Mesenchymal stem cell (in vitro differentiated cells and primary cell): ENCODE results near the gene WDR59.

ENCODE experiments used
- DNase-seq: peaks from one replicate; pipeline ENCODE4 v3.0.0-alpha.2; 2013
- H2AFZ ChIP-seq: one replicate; pipeline ENCODE4 v1.6.1; 2013; ENCODE audit warnings: low read depth, mild to moderate bottlenecking, control low read depth, inconsistent platforms, low read length, moderate library complexity
- H2AK5ac ChIP-seq: 2 replicates; pipeline ENCODE4 v1.6.1; 2013; ENCODE audit warnings: low read length, moderate library complexity, mild to moderate bottlenecking, inconsistent platforms; ENCODE audit not compliant: severe bottlenecking
- H2BK120ac ChIP-seq: one replicate; pipeline ENCODE4 v1.6.1; 2013; ENCODE audit warnings: low read depth, mild to moderate bottlenecking, inconsistent platforms, low read length, moderate library complexity
- H2BK12ac ChIP-seq, 2 experiments: one replicate each; pipeline ENCODE4 v1.6.1; 2013; ENCODE audit warnings: inconsistent platforms in 2 of 2, low read length in 2 of 2, mild to moderate bottlenecking in 2 of 2, moderate library complexity in 2 of 2, control low read depth in 1 of 2
- H2BK15ac ChIP-seq: one replicate; pipeline ENCODE4 v1.6.1; 2013; ENCODE audit warnings: mild to moderate bottlenecking, low read depth, inconsistent platforms; ENCODE audit not compliant: poor library complexity, severe bottlenecking
- H2BK5ac ChIP-seq: 2 replicates; pipeline ENCODE4 v1.6.1; 2013; ENCODE audit warnings: low read depth, mild to moderate bottlenecking, low read length, control low read depth, inconsistent platforms; ENCODE audit not compliant: poor library complexity, severe bottlenecking
- H3K14ac ChIP-seq, 2 experiments: one replicate each; pipeline ENCODE4 v1.6.1; 2013; ENCODE audit warnings: inconsistent platforms in 2 of 2, low read length in 2 of 2, control low read depth in 1 of 2, mild to moderate bottlenecking in 1 of 2, moderate library complexity in 1 of 2
- H3K18ac ChIP-seq, 2 experiments: one replicate each; pipeline ENCODE4 v1.6.1; 2013; ENCODE audit warnings: inconsistent platforms in 2 of 2, low read length in 2 of 2, control low read depth in 1 of 2, low read depth in 1 of 2, mild to moderate bottlenecking in 1 of 2
- H3K23ac ChIP-seq, 2 experiments: one replicate each; pipeline ENCODE4 v1.6.1; 2013; ENCODE audit warnings: inconsistent platforms in 2 of 2, low read length in 2 of 2, mild to moderate bottlenecking in 2 of 2, moderate library complexity in 2 of 2, control low read depth in 1 of 2
- H3K27ac ChIP-seq: 2 replicates; pipeline ENCODE4 v1.5.1; 2013; ENCODE audit warnings: mild to moderate bottlenecking, moderate library complexity, low read length, control low read depth, inconsistent platforms; ENCODE audit not compliant: poor library complexity, severe bottlenecking
- H3K27me3 ChIP-seq, 2 experiments: 2 replicates each; pipeline versions ENCODE4 v1.6.1 to v1.7.0; 2013; ENCODE audit warnings: low read length in 2 of 2, mild to moderate bottlenecking in 2 of 2, moderate library complexity in 2 of 2, control low read depth in 1 of 2, inconsistent platforms in 1 of 2; ENCODE audit not compliant: control insufficient read depth in 1 of 2, insufficient read depth in 1 of 2
- H3K36me3 ChIP-seq, 2 experiments: 2 replicates each; pipeline versions ENCODE4 v1.6.1 to v1.7.0; 2013; ENCODE audit warnings: low read length in 2 of 2, control low read depth in 1 of 2, inconsistent platforms in 1 of 2, low read depth in 1 of 2, mild to moderate bottlenecking in 1 of 2; ENCODE audit not compliant: insufficient read depth in 2 of 2, control insufficient read depth in 1 of 2
- H3K4ac ChIP-seq, 2 experiments: one replicate each; pipeline ENCODE4 v1.6.1; 2013; ENCODE audit warnings: inconsistent platforms in 2 of 2, low read length in 2 of 2, mild to moderate bottlenecking in 2 of 2, moderate library complexity in 2 of 2, control low read depth in 1 of 2, low read depth in 1 of 2
- H3K4me1 ChIP-seq: 2 replicates; pipeline ENCODE4 v1.6.1; 2013; ENCODE audit warnings: low read depth, low read length, control low read depth; ENCODE audit not compliant: control insufficient read depth, insufficient read depth
- H3K4me2 ChIP-seq: 2 replicates; pipeline ENCODE4 v1.6.1; 2013; ENCODE audit warnings: low read length, mild to moderate bottlenecking, inconsistent platforms; ENCODE audit not compliant: poor library complexity, severe bottlenecking
- H3K4me3 ChIP-seq, 2 experiments: 2 replicates each; pipeline versions ENCODE4 v1.5.1 to v1.7.0; 2013; ENCODE audit warnings: low read length in 2 of 2, mild to moderate bottlenecking in 2 of 2, control low read depth in 1 of 2, low read depth in 1 of 2; ENCODE audit not compliant: insufficient read depth in 1 of 2
- H3K79me1 ChIP-seq: replicated peaks from 2 replicates; pipeline ENCODE4 v1.6.1; 2013; ENCODE audit warnings: mild to moderate bottlenecking, control low read depth, low read length, inconsistent platforms; ENCODE audit not compliant: poor library complexity, severe bottlenecking
- H3K9ac ChIP-seq: 2 replicates; pipeline ENCODE4 v1.7.0; 2013; ENCODE audit warnings: mild to moderate bottlenecking, low read length, moderate library complexity
- H3K9me3 ChIP-seq: 2 replicates; pipeline ENCODE4 v1.7.0; 2013; ENCODE audit warnings: mild to moderate bottlenecking, low read length; ENCODE audit not compliant: control insufficient read depth
- H4K8ac ChIP-seq: one replicate; pipeline ENCODE4 v1.6.1; 2013; ENCODE audit warnings: inconsistent platforms, mild to moderate bottlenecking, low read length, moderate library complexity
- H4K91ac ChIP-seq: one replicate; pipeline ENCODE4 v1.6.1; 2013; ENCODE audit warnings: mild to moderate bottlenecking, low read length, inconsistent platforms
- WGBS: methylation state at CpG from one replicate; pipeline ENCODE4 v1.1.7; 2013; ENCODE audit warnings: mixed read lengths; 5-methylcytosine and 5-hydroxymethylcytosine counted together

WDR59 gene

GRCh38 chr16:74841469-74841868, 143.5 kb downstream of the WDR59 start:
- H3K23ac ChIP-seq = no peak overlapping the region
- no peak for DNase-seq
- no peak overlapping the region for H2BK12ac ChIP-seq
- H3K4me2 ChIP-seq = no peak overlapping the region
- H3K9ac ChIP-seq = no peak overlapping the region
- no peak overlapping the region for H4K8ac ChIP-seq
- no peak overlapping the region for H2AFZ ChIP-seq
- no peak overlapping the region for H2BK120ac ChIP-seq
- WGBS = 85% methylated on average over 2 of the region's 2 CpGs
- no peaks in the 10 kb centered on the region for H3K9me3 ChIP-seq
- peaks cover 0 to 22% of the 10 kb centered on the region in 2 experiments for H3K27me3 ChIP-seq
- no peaks in the 10 kb centered on the region for H3K79me1 ChIP-seq
- H3K4me1 ChIP-seq = no peaks in the 10 kb centered on the region
- H3K4ac ChIP-seq = no peak overlapping the region
- H3K36me3 ChIP-seq = no peaks in the 10 kb centered on the region
- no peak overlapping the region for H2AK5ac ChIP-seq
- no peak overlapping the region for H2BK15ac ChIP-seq
- no peak overlapping the region for H3K18ac ChIP-seq
- no peak overlapping the region for H3K27ac ChIP-seq
- H3K14ac ChIP-seq = no peak overlapping the region
- H3K4me3 ChIP-seq = no peak overlapping the region
- no peak overlapping the region for H2BK5ac ChIP-seq
- no peak overlapping the region for H4K91ac ChIP-seq

- Histone ChIP-seq H4K91ac (no peak overlapping the region), H2AK5ac (no peak overlapping the region), H4K8ac (no peak overlapping the region), H2BK5ac (no peak overlapping the region), H2BK12ac (no peak overlapping the region), H3K4ac (no peak overlapping the region), H3K4me3 (no peak overlapping the region), H3K4me1 (no peaks in the 10 kb centered on the region), H3K4me2 (no peak overlapping the region), H3K18ac (peak overlapping the region in 1 of 2 experiments; percentile 24), H3K27ac (peak overlapping the region; percentile 35), H3K9me3 (no peaks in the 10 kb centered on the region), H3K14ac (no peak overlapping the region), H2BK15ac (no peak overlapping the region), H2AFZ (no peak overlapping the region), H3K23ac (no peak overlapping the region), H3K36me3 (no peaks in the 10 kb centered on the region), H3K27me3 (peaks cover 0 to 17% of the 10 kb centered on the region in 2 experiments), H3K79me1 (no peaks in the 10 kb centered on the region), H2BK120ac (no peak overlapping the region), H3K9ac (no peak overlapping the region)
- 84% methylated on average over 4 of the region's 4 CpGs for WGBS
- DNase-seq = no peak
These were observed 147.9 kb downstream of the WDR59 start for GRCh38 chr16:74837056-74837455.

GRCh38 chr16:74836111-74836671, 148.7 kb downstream of the WDR59 start:
- H3K79me1 ChIP-seq = no peaks in the 10 kb centered on the region
- H3K18ac ChIP-seq = no peak overlapping the region
- no peaks in the 10 kb centered on the region for H3K36me3 ChIP-seq
- H3K27ac ChIP-seq = no peak overlapping the region
- no peak overlapping the region for H4K8ac ChIP-seq
- no peak overlapping the region for H2BK15ac ChIP-seq
- H3K14ac ChIP-seq = no peak overlapping the region
- H2AFZ ChIP-seq = no peak overlapping the region
- H3K9ac ChIP-seq = no peak overlapping the region
- H2AK5ac ChIP-seq = no peak overlapping the region
- no peak overlapping the region for H3K4me2 ChIP-seq
- 82% methylated on average over 7 of the region's 8 CpGs for WGBS
- H3K4ac ChIP-seq = no peak overlapping the region
- no peak overlapping the region for H3K23ac ChIP-seq
- no peak overlapping the region for H2BK5ac ChIP-seq
- H3K27me3 ChIP-seq = peaks cover 0 to 17% of the 10 kb centered on the region in 2 experiments
- H2BK12ac ChIP-seq = no peak overlapping the region
- H2BK120ac ChIP-seq = no peak overlapping the region
- no peak for DNase-seq
- no peak overlapping the region for H3K4me3 ChIP-seq
- H3K4me1 ChIP-seq = no peaks in the 10 kb centered on the region
- no peak overlapping the region for H4K91ac ChIP-seq
- H3K9me3 ChIP-seq = no peaks in the 10 kb centered on the region

- Histone ChIP-seq H3K18ac (no peak overlapping the region), H3K79me1 (no peaks in the 10 kb centered on the region), H3K27me3 (peaks cover 3 to 20% of the 10 kb centered on the region in 2 experiments), H3K4me3 (no peak overlapping the region), H2AFZ (no peak overlapping the region), H2BK5ac (no peak overlapping the region), H2BK12ac (no peak overlapping the region), H4K8ac (no peak overlapping the region), H2BK120ac (no peak overlapping the region), H3K4me1 (no peaks in the 10 kb centered on the region), H3K14ac (no peak overlapping the region), H4K91ac (no peak overlapping the region), H3K4ac (no peak overlapping the region), H3K9ac (no peak overlapping the region), H3K27ac (no peak overlapping the region), H3K4me2 (no peak overlapping the region), H3K9me3 (peaks cover 17% of the 10 kb centered on the region), H2BK15ac (no peak overlapping the region), H2AK5ac (no peak overlapping the region), H3K23ac (no peak overlapping the region), H3K36me3 (no peaks in the 10 kb centered on the region)
- no peak for DNase-seq
- 58% methylated on average over 3 of the region's 5 CpGs for WGBS
These were observed 152.7 kb downstream of the WDR59 start for GRCh38 chr16:74832228-74832627.
